GM21515 (cell line): ENCODE data around the gene LGMN.
"Not testable (repeated sequence)": the region's sequence is repeated elsewhere in the genome, so short reads cannot be mapped to it uniquely, and the experiment has no call there.

Experiments used
- ATAC-seq: cut with Tn5 transposase; IDR thresholded peaks from one replicate; pipeline ENCODE4 v1.9.1; 2021; ENCODE audit not compliant: unreplicated experiment

Gene LGMN

DNA sequence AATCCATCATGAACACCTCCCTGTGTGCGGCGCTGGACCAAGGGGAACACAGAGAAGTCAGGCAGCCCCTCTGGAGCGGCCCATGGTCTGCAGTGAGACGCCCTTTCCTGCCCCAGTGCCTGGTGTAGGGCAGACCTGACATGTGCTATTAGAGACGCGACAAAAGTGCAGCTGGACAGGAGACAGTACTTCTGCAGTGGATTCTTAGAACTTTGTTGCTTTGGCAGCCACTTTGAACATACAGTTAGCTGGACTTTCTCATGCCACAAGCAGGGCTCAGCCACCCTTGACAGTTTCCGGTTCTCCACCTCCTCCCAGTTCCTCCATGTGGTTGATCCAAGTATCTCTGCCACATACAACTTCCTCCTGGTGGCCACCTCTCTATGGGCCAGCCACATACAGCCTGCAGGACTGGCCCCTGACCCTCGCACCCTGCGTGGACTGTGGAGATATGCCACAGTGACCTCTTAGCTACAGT, 45.9 kb downstream of the LGMN start:
- no peak for ATAC-seq

GRCh38 chr14:92701826-92702225, 46.6 kb downstream of the LGMN start:
- ATAC-seq = no peak

GRCh38 chr14:92698393-92698792, 50.0 kb downstream of the LGMN start:
- ATAC-seq = no peak

DNA sequence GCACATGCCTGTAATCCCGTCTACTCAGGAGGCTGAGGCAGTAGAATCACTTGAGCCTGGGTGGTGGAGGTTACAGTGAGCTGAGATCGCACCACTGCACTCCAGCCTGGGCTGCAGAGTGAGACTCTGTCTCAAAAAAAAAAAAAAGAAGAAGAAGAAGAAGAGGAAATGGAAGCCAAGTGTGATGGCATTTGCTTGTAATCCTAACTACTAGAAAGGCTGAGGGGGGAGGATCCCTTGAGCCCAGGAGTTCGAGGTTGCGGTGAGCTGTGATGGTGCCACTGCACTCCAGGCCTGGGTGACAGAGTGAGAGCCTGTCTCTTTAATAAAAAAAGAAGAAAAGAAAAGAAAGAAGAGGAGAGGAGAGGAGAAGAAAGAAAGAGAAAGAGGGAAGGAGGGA, 52.1 kb downstream of the LGMN start:
- ATAC-seq = no peak

DNA sequence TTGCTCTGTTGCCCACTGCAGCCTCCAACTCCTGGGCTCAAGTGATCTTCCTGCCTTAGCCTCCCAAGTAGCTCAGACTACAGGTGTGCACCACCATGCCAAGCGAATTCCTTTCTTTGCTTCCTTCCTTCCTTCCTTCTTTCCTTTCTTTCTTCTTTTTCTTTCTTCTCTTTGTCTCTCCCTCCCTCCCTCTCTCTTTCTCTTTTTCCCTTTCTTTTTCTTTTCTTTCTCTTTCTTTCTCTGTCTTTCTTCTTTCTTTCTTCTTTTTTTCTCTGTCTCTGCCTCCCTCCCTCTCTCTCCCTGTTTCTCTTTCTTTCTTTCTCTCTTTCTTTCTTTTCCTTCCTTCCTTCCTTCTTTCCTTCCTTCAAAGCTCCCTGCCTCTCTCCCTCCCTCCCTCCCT, 52.9 kb downstream of the LGMN start:
- ATAC-seq = no peak

GRCh38 chr14:92694807-92695206, 53.6 kb downstream of the LGMN start:
- no peak for ATAC-seq

DNA sequence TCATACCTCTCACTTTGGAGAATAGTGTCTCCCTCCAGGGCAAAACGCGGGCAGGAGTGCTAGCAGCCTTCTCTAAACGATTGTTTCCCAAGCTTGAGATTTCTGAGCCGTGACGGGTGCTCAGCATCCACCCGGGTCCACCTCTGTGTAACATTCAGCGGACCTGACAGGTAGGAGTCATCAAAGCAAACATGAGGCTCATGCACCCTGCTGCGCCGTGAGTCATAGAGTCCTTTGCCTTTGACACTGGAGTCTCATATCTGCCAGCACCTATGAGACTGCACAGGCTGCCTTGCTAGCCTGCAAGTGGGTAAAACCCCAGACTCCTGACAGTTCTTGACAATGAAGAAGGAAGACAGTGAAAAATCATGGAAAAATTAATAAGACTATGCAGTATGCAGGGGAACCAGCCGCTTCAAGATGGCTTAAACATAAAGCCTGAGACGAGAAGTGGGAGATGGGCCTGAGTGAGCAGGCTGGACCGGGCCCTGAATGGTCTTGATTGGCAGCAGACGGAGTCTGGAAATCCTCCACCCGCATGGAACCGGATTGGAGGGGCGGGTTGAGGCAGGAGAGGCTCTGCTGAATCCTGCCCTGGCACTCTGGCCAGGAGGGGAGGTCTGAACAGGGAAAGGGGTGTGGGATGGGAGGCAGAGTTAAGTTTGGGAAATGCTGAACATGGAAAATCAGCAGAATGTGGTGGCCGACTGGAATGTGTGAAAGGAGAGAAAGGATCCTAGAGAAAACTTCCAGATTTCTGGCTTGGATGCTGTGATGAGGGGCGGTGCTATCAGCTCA, 54.2 kb downstream of the LGMN start:
- no peak for ATAC-seq

DNA sequence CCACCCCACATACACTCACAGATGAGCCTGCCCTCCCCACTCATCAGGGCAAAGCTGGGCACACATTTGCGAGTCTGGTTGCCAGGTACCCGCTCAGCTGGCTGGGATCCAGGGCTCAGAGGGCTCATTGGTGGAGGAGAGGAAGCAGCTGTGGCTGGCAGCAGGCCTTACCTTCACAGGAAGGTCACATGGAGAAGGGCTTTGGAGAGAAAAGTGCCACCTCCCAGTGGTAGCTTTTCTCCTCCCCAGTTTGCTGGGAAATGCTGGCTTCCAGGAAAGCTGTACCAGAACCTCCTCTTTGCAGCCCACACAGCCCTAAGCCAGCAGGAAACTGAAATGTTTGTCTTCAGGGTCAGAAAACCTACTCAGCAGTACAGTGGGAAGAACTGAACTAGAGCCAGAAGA, 55.6 kb downstream of the LGMN start:
- no peak for ATAC-seq

- no peak for ATAC-seq
Measured at GRCh38 chr14:92690171-92691011, 58.0 kb downstream of the LGMN start.

- ATAC-seq = no peak
Measured at GRCh38 chr14:92688434-92689375, 59.7 kb downstream of the LGMN start.

DNA sequence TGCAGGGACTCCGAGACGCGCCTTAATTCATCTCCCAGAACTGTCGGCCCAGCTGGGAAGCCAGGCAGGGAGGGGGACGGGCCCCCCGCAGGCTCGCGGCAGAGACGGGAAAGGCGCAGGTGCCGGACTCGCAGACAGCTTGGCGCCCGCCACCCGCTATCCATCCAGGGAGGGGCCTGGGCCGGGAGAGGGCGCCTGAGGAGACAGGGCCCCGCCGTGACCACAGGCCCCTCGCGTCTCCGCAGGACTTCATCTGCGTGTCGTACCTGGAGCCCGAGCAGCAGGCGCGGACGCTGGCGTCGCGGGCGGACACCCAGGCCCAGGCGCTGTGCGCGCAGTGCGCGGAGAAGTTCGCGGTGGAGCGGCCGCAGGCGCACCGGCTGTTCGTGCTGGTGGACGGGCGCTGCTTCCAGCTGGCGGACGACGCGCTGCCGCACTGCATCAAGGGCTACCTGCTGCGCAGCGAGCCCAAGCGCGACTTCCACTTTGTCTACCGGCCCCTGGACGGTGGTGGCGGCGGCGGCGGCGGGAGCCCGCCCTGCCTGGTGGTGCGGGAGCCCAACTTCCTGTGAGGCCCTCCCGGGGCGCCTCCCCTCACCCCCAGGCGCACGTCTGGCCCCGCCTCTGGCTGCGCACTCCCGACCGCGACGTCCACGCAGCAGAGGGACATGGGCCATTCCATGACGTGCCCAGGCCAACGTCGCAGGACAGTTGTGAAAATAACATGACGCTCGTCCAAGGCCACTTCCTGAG, 60.6 kb downstream of the LGMN start:
- no peak for ATAC-seq

DNA sequence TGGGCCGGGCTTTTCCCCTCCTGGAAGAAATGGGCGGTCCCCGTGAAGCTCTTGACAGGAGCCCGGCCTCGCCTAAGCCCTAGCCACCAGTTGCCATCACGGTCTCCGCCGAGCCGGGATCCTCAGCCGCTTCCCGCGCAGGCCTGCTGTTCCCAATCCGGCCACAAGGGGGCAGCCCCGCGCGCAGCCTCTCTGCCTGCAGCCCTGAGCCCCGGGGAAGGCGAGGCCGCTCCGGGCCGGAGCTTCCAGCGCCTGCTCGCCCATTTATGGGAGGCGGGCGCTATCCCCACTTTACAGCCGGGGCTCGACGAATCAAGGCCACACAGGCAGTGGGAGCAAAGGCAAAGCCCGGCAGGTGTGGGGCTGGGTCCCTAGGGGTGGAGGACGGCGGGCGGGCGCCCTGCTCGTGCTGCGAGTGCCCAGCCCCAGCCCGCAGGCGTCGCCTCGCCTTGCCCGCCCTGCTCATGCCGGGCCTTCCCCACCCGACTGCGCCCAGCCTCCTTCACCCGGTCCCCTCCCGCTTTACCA, 61.5 kb downstream of the LGMN start:
- no peak for ATAC-seq

- no peak for ATAC-seq
Measured at GRCh38 chr14:92686411-92686899, 62.0 kb downstream of the LGMN start.

GRCh38 chr14:92685784-92686355, 62.6 kb downstream of the LGMN start:
- no peak for ATAC-seq

- no peak for ATAC-seq
Measured at GRCh38 chr14:92684801-92685560, 63.4 kb downstream of the LGMN start.

DNA sequence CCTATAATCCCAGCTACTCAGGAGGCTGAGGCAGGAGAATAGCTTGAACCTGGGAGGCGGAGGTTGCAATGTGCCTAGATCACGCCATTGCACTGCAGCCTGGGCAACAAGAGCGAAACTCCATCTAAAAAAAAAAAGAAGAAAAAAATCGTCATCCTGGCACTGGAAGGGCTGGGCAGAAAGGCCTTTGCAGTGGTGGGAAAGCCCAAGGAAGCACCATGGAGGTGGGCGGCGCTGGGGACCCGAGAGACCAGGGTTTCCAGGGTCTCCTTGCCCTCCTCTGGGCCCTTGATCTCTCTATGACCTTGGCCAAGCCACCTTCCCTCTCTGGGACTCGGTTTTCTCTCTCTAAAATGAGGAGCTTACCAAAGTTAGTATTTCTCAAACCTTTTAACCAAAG, 65.4 kb downstream of the LGMN start:
- ATAC-seq = no peak

GRCh38 chr14:92680781-92681650, 67.4 kb downstream of the LGMN start:
- ATAC-seq = no peak

GRCh38 chr14:92680330-92680729, 68.1 kb downstream of the LGMN start:
- ATAC-seq = not testable (repeated sequence)
